Measurements from ENCODE around the gene RPS6KA2.
"Not testable (repeated sequence)": the region's sequence is repeated elsewhere in the genome, so short reads cannot be mapped to it uniquely, and the experiment has no call there.

The RPS6KA2 gene

GRCh38 chr6:166364456-166364855 lies 262.6 kb downstream of the RPS6KA2 start:
- Histone ChIP-seq H3K27me3 (ENCODE audit: insufficient read depth, poor library complexity, severe bottlenecking) (no peaks in the 10 kb centered on the region), H3K4me3 (replicated peaks; ENCODE audit: insufficient read depth, low read length) (no peak overlapping the region), H3K27ac (replicated peaks) (no peak overlapping the region)
- TF ChIP-seq SPI1 (IDR thresholded peaks at IDR 0.05; ENCODE audit: borderline replicate concordance, low read depth) (no peak), CTCF (IDR thresholded peaks at IDR 0.05; ENCODE audit: insufficient read depth, low read length) (no peak), POLR2AphosphoS5 (IDR thresholded peaks at IDR 0.05; ENCODE audit: low read depth) (no peak), REST (IDR thresholded peaks at IDR 0.05; ENCODE audit: insufficient replicate concordance, low read depth) (no peak), GABPA (IDR thresholded peaks at IDR 0.05; ENCODE audit: low read depth) (no peak)
- DNase-seq (ENCODE audit: low read depth in 1 of 2, low spot score in 1 of 2) = no peak

GRCh38 chr6:166362427-166362826 lies 264.6 kb downstream of the RPS6KA2 start:
- peak overlapping the region; percentile 88 for H3K27ac ChIP-seq (replicated peaks)
- H3K4me3 ChIP-seq (replicated peaks; ENCODE audit: insufficient read depth, low read length); H3K27me3 ChIP-seq (ENCODE audit: insufficient read depth, poor library complexity, severe bottlenecking); DNase-seq (ENCODE audit: low read depth in 1 of 2, low spot score in 1 of 2): not testable (repeated sequence)

- no peak overlapping the region for H3K4me3 ChIP-seq (replicated peaks; ENCODE audit: insufficient read depth, low read length)
- no peak for TF ChIP-seq CTCF (IDR thresholded peaks at IDR 0.05; ENCODE audit: insufficient read depth, low read length)
- peak; percentile 85 for TF ChIP-seq POLR2AphosphoS5 (IDR thresholded peaks at IDR 0.05; ENCODE audit: low read depth)
- no peak for TF ChIP-seq GABPA (IDR thresholded peaks at IDR 0.05; ENCODE audit: low read depth)
- TF ChIP-seq REST (IDR thresholded peaks at IDR 0.05; ENCODE audit: insufficient replicate concordance, low read depth) = peak; percentile 12
- peak overlapping the region; percentile 88 for H3K27ac ChIP-seq (replicated peaks)
- peak; percentile 95 to 98 for DNase-seq (ENCODE audit: low read depth in 1 of 2, low spot score in 1 of 2)
- no peaks in the 10 kb centered on the region for H3K27me3 ChIP-seq (ENCODE audit: insufficient read depth, poor library complexity, severe bottlenecking)
Measured at GRCh38 chr6:166361077-166361429, 266.0 kb downstream of the RPS6KA2 start.

GRCh38 chr6:166360243-166361076 lies 266.6 kb downstream of the RPS6KA2 start:
- H3K4me3 ChIP-seq (replicated peaks; ENCODE audit: insufficient read depth, low read length) = no peak overlapping the region; the same call in 1 of the 2 replicates
- TF ChIP-seq GABPA (IDR thresholded peaks at IDR 0.05; ENCODE audit: low read depth) = no peak
- no peak for TF ChIP-seq CTCF (IDR thresholded peaks at IDR 0.05; ENCODE audit: insufficient read depth, low read length)
- TF ChIP-seq POLR2AphosphoS5 (IDR thresholded peaks at IDR 0.05; ENCODE audit: low read depth) = no peak
- no peak for TF ChIP-seq REST (IDR thresholded peaks at IDR 0.05; ENCODE audit: insufficient replicate concordance, low read depth)
- TF ChIP-seq SPI1 (IDR thresholded peaks at IDR 0.05; ENCODE audit: borderline replicate concordance, low read depth) = no peak
- H3K27ac ChIP-seq (replicated peaks) = peak overlapping the region; percentile 88
- DNase-seq (ENCODE audit: low read depth in 1 of 2, low spot score in 1 of 2) = peak; percentile 19 to 86
- H3K27me3 ChIP-seq (ENCODE audit: insufficient read depth, poor library complexity, severe bottlenecking) = no peaks in the 10 kb centered on the region

Data from HL-60 (cell line).